HG03066 (cell line): ENCODE data around the gene MKI67.

ENCODE experiments used
- ATAC-seq: cut with Tn5 transposase; IDR thresholded peaks from one replicate; pipeline ENCODE4 v1.9.1; 2021; ENCODE audit warnings: low read depth; ENCODE audit not compliant: unreplicated experiment

The MKI67 gene

DNA sequence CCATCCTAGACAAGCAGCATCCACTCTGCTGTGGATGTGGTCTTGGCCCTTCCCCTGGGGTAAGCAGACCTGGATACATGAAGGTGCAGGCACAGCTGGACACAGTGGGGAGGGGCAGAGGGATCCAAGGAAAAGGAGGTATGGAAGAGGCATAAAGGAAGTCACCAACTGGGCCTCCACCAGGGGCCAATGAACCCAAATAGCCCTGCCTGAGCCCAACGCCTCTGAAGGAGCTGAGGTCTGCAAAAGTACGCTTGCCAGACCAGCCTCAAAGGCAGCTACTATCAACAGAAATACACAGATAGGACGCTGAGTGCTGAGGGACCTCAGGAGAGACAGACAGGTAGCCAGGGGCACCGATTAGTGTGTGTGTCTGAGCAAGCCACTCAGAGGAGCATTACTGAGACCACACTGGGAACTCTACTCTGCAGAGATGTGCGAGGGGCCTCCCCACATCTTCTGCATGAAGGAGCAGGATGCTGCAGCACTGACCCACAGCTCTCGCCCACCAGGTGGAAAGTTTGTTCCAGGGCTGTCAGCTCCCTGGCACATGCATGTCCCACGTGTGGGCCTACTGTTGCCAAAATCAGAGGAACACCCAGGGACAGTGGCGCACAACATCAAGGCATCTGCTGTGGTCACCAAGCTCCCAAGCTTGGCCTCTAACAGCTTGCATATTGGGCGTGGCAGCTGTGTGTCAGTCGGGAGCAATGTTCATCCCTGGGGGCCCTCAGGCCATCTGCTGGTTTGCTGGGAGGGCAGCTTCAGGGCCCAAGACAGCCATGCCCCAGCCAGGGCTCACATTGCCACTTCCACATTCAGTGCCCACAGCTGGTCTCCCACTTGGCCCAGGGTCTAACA lies 40.0 kb downstream of the MKI67 start:
- ATAC-seq: no peak

DNA sequence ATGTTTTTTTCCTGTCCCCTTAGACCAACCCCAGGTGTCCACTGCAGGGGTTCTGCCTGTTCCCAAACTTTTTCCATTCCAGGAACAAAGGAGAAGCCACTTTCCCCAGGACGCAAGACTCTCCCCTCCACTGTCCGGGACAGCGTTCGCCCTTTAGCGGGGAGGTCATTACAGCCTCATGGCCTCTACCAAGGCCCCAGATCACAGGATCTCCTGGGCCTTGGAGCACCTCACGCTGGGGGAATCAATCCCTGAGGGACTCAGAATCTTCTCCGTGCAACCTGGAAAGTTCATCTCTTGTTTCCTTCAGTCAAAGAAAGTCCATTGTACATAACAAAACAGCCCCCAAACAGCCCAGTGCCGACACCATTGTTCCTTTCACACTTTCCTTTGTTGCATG lies 41.2 kb downstream of the MKI67 start:
- ATAC-seq: no peak

DNA sequence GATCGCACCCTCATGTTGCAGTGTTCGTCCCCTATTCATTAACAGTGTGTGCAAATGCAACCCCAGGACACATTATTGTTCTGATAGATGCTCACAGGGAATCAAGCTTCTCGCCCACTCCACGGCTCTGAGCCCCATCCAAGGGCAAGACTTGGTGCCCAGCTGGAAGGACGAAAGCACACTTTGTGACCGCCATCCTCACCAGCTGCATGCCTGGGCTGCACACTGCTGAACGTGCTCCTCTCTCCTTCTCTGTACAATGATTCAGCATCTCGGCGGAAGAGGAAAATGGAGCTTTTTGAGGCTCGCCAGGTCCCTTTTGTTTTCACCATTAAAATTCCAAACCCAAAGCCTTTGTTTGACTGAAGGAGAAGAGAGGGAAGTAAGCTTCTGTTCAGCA lies 41.9 kb downstream of the MKI67 start:
- ATAC-seq: no peak

DNA sequence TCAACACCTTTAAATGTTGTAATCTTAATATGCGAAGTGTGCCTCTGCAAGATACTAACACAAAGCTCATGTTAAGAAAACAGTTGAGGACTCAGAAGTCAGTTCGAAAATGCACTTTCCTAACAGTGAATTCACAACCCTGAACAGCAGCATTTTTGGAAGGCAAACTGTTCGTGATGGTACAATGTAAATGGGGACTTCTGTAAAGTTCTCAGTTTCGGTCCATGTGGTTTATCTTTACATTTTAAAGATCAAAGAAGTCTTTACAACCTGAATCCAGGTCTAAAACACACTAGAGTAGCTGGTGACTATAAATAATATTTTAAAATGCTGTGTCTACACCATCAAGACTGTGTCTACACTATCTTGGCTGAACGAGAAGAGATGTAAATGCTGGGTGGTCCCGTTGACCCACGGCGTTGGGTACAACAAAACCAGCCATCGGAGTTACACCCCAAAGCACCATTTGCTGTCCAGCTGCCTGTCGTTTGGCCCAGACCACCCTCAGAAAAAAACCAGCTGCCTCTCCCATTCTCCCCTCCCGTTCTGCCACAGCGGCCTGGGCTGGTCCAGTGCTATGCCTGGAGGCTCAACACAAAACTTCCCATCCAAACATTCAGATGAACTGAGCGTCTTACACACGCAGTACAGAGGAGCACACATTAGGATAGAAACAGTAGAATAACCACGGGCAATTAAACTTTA lies 42.9 kb downstream of the MKI67 start:
- no peak for ATAC-seq

DNA sequence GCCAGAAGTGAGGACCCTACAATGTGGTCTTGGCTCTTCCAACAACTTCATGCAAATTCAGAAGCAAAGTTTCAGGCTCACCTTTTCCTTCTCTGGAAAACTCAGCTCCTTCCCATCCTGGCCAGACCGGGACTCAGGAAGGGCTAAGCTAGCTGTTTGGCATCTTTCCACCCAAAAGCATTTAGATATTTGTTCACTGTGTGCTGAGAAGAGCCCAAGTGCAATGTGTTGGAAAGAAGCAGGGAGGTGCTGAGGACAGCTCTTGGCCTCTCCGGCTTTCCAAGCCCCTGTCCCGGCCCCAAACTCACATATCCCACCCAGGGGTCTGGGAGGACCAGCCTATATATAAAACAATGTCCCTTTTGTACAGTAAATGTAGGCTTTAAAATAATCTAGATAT lies 44.5 kb downstream of the MKI67 start:
- no peak for ATAC-seq

DNA sequence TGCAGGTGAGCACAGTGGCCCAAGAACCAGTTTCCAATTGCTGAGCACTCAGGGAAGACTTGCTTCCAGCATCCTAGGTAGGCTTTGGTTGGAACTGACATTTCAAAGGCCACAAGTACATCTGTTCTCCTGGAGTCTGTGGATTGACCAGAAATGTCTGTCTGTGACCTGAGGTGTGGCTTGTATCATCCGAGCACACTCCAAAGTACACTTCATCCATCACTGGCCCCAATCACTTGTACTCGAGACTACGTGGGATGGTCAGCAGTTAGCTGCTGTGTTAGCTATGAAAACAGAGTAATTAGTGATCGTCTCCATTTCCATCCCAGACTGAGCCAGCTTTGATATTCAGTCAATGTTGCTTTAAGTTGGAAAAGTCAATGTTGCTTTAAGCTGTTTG lies 45.0 kb downstream of the MKI67 start:
- ATAC-seq: no peak

DNA sequence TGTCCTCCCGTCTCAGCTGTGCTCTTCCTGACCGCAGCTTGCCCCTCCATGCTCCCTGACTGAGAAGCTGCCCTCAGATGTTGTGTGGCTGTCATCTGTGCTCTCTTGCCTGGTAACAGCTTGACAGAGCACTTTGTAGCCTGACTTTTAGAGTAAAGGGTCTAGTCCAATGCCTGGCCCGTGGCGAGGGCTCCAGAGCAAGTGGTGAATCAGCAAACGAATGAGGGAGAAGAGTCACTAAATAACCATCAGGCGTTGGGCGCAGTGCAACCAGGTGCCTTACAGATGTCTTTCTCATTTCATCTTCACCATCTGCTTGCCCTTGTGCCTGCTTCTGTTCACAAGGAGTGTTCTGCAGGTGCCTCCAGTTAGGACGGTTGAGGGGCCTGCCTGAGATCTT lies 45.6 kb downstream of the MKI67 start:
- no peak for ATAC-seq

DNA sequence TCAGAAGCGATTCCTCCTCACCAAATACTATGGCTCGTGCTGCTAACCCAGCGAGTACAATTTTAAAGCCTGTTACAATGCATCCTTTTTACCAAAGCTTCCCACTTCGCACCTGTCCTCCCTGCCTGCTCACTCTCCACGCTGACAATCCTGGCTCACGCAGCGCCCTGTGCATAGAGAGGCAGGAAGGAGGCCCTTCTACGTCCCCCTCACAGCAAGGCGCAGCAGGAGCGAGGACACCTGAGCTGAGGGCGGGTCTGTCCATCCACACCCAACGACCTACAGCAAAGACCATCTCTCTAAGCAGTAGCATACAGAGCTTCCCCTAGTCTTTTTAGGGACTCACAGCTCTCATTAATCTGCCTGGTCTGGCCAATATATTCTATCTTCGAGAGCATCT lies 46.0 kb downstream of the MKI67 start:
- no peak for ATAC-seq

DNA sequence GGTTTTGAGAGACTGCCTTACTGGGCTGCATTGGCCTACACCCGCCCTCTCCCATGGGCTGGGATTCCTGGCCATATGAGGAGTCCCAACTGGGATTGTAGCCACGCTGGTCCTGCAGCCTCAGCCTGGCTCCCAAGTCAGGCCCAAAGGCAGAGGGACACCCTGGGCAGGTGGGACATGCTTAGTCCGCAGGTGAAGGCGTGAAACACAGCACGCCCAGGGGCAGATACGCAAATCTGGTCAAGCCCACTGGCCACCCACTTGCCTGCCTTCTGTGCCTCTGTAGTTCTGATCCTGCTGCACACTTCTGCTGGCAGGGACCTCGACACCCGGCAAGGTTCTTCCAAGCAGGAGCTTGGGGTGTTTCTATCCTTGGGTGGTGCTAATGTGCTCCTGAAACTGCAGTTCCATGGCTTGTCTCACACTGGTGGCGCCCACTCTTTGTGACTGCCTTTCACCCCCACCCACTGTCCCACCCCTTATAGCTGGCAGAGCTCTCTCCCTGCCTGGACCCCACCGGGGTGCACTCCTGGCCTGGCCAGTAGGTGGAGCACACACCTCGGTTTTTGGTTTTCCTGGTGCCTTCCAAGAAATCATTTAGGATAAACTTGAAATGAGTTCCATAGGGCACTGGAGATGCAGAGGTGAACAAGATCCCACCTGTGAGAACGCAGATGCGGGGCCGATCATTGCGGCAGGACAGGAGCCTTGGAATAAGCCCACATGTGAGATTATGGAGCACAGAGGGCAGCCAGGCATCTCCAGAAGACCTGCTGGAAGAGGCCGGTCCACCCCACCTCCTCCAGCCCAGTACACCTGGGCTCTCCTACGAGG lies 47.9 kb downstream of the MKI67 start:
- peak; percentile 70 for ATAC-seq

DNA sequence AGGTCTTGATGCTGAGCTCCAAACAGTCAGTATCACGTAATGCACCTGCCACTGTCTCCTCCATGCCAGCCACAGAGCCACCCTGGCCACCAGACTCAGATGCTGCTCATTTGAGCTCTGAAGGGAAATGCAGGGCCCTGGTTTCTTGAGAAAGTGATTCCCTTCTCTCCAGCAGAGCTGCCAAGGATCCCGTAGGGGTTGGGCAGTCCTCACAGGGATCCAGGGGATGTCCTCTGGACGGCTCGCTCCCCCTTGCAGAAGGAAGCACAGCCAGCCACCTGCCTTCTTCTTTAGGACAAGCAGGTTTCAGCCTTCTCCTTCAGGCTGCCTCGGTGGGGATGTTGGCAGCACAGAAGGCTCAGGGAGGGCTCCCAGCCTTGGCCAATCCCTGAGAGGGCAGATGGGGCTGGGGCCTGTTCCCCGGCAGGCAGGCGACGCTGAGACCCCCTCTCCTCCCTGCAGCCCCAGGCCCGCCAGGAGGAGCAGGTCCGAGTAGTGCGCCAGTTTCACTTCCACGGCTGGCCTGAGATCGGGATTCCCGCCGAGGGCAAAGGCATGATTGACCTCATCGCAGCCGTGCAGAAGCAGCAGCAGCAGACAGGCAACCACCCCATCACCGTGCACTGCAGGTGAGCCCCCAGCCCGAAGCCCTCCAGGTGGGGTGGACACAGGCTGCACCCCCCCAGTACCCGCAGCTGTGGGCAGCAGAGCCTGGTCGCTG lies 48.9 kb downstream of the MKI67 start:
- no peak for ATAC-seq

DNA sequence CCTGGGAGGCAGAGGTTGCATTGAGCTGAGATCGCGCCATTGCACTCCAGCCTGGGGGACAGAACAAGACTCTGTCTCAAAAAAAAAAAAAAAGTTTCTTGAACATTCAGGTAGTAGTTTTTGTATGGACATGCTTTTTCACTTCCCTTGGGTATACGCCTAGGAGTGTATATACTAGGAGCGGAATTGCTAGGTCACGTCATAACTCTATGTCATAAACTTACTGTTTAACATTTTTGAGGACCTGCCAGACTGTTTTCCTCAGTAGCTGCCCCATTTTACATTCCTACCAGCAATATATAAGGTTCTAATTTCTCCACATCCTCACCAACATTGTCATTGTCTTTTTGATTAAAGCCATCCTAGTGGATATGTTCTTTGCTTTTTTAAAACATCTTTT lies 51.6 kb downstream of the MKI67 start:
- ATAC-seq: no peak

DNA sequence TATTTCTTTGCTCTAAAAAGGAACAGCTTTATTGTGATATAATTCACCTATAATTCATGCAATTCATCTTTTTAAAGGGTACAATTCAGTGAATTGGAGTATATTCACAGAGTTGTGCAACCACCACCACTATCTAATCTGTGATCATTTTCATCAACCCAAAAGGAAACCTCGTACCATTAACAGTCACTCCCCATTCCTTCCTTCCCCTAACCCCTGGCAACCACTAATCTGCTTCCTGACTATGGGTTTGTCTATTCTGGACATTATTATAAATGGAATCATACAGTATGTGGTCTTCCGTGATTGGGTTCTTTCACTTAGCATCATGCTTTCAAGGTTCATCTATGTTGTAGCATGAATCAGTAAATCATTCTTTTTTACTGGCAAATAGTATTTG lies 52.3 kb downstream of the MKI67 start:
- no peak for ATAC-seq

DNA sequence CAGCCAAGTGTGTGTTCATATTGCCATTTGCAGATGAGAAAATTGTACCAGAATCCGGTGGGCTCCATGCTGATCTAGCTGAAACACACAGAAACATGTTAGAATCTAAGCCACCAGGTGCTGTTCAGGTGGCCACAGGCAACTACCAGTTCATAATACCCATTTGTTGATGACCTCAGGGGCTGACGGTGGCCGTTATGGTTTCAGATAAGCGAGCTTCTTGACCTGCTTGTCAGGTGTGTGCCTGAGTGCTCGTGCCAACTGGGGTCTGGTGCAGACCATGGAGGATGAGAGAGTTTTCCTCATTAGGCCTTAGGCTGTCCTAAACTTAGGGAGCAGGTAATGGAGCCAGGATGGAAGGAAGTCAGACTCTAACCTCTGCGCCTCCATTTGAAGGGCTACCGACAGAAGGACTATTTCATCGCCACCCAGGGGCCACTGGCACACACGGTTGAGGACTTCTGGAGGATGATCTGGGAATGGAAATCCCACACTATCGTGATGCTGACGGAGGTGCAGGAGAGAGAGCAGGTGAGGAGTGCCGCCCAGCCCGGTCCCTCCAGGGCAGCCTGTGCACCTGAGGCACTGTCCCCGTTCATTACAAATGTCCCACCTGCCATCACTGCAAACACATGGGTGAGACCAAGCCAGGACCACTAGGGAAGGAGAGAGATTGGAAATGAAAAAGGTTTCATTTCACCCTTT lies 53.1 kb downstream of the MKI67 start:
- ATAC-seq: no peak

DNA sequence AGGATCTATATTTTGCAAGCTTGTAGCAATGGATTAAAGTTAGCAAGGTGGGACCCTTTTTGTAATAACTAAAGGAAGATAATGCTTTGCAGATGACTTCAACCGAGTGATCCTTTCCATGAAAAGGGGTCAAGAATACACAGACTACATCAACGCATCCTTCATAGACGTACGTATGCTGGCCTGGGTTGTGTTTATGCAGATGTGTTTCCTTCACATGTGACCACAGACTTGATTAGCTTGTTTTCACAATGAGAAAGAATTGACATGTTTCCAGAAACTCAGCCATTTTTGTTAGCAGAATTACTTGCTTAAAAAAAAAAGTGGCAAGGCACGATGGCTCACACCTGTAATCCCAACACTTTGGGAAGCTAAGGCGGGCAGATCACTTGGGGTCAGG lies 54.2 kb downstream of the MKI67 start:
- ATAC-seq: no peak

DNA sequence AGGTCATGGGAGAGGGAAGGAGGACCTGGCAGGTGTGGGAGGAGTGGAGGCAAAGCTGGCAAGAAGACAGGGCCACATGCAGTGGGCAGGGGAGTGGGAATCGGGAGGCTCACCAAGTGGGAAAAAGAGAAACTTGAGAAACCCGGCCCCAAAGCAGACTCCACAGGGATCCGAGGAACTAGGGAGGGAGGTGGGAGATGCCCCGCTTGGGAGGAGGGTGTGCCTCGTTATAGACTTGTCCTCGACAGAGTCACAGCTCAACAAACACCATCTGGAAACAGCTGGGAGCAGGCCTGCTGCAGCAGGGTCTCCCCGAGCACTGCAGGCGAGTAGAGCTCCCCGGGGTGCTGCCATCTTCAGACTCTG lies 54.8 kb downstream of the MKI67 start:
- ATAC-seq: no peak

DNA sequence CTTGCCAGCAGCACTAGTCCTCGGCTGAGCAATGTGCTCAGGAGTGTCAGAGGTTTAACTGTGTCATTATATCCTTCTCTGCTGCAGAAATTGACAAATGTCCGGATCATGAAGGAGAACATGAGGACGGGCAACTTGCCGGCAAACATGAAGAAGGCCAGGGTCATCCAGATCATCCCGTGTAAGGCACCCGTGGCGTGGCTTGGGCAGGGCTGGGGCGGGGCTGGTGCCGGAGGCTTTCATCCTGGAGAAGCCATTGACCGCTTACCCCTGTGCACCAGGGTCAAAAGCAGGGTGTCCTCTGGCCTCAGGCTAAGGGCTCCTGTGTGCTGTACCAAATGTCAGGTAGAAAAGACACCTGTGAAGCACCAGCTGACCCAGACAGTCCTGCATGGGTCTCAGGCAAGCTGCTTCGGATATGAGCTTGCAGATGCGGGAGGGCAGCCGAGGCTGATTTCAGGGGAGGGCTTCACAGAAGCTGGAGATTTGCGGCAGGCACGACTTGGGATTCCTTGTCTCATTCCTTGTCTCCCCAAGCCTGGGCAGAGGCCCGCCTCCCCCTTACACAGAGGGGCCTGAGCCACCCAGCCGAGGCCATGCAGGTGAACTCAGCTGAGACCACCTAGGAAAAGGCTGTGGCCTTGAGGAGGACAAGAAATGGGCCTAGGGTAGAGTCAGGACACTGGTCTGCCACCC lies 55.4 kb downstream of the MKI67 start:
- ATAC-seq: no peak

DNA sequence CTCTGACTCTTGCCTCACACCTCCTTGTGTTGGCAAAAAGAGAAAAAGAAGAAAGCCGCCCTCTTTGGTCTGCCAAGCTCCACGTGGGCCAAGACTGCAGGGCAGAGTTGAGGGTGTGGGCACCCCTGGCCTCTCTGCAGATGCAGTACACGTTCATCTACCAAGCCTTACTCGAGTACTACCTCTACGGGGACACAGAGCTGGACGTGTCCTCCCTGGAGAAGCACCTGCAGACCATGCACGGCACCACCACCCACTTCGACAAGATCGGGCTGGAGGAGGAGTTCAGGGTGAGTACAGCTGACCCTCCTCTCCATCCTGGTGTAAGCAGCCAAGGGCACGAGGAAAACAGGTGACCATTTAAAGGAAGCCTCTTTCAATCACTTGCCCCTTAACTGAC lies 56.1 kb downstream of the MKI67 start:
- no peak for ATAC-seq

DNA sequence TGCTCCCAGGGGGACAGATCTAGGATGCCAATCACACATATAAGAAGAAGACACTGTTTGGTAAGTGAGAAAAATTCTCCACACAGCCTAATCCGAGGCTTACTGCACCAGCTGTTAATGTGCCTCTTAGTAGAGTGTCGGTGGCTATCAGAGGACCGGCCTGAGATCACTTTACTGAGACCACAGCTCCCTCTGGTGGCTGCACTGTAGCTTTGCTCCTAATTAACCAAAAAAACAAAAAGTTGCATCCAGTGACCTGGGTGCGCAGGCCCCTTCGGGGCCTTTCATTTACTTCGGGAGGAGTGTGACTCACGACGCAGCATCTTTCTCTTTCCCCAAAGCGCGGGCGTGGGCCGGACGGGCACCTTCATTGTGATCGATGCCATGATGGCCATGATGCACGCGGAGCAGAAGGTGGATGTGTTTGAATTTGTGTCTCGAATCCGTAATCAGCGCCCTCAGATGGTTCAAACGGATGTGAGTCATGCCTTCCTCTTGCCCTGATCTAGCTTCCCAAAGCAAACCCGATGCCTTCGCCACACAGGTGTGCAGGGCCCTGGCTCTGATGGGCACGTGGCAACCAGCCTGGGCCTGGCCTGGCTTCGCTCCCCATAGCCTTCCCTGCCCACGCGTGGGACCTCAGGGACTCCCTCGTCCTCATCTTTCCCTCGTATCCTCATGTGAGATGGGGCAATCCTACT lies 56.7 kb downstream of the MKI67 start:
- ATAC-seq: peak; percentile 38
